Calu3 (cell line): ENCODE results near the gene PRDX3. TPM values are rescaled to one million over a fixed set of nuclear protein-coding genes. Genes with fewer than 3 reads are reported as not detected.
"Not testable (repeated sequence)": the region's sequence is repeated elsewhere in the genome, so short reads cannot be mapped to it uniquely, and the experiment has no call there.

Experiments used
- BruUV-seq: library from RNA; stranded (reverse); fragments of 400-500 nt; replicated peaks from 2 replicates; lab custom pipeline; 2021; lab: Mats Ljungman, UMichigan
- CTCF ChIA-PET: fragments of 300-600 bp; sonication (Branson Sonifier 250); formaldehyde crosslinking; loops from one replicate; lab custom pipeline; 2022; ENCODE audit warnings: antibody characterized with exemption; lab: Charles Lee
- DNase-seq: peaks from one replicate; pipeline ENCODE4 v3.0.0; 2022
- H3K27ac Mint-ChIP-seq: one replicate; pipeline ENCODE4 v1.8.0; 2022; ENCODE audit warnings: mixed read lengths; ENCODE audit not compliant: unreplicated experiment
- H3K27me3 Mint-ChIP-seq: one replicate; pipeline ENCODE4 v1.8.0; 2022; ENCODE audit warnings: mixed read lengths; ENCODE audit not compliant: unreplicated experiment
- H3K36me3 Mint-ChIP-seq: one replicate; pipeline ENCODE4 v1.8.0; 2022; ENCODE audit warnings: mild to moderate bottlenecking, moderate library complexity, mixed read lengths; ENCODE audit not compliant: insufficient read depth, unreplicated experiment
- H3K4me1 Mint-ChIP-seq: one replicate; pipeline ENCODE4 v1.8.0; 2022; ENCODE audit warnings: mild to moderate bottlenecking, low read depth, mixed read lengths; ENCODE audit not compliant: unreplicated experiment
- H3K4me3 Mint-ChIP-seq: one replicate; pipeline ENCODE4 v1.8.0; 2022; ENCODE audit warnings: mild to moderate bottlenecking, low read depth, moderate library complexity, mixed read lengths; ENCODE audit not compliant: unreplicated experiment
- H3K9me3 Mint-ChIP-seq: one replicate; pipeline ENCODE4 v1.8.0; 2022; ENCODE audit warnings: low read depth, mixed read lengths; ENCODE audit not compliant: unreplicated experiment
- CTCF ChIP-seq: fragments of 200-600 bp; IDR thresholded peaks from one replicate; pipeline ENCODE4 v1.8.0; 2022; ENCODE audit warnings: antibody characterized with exemption; ENCODE audit not compliant: unreplicated experiment
- intact Hi-C: fragments of 100-400 bp; cut with micrococcal nuclease; formaldehyde crosslinking; loops from one replicate; pipeline ENCODE4 v1.10.0; 2022; ENCODE audit not compliant: unreplicated experiment
- total RNA-seq: library from RNA; stranded (reverse); gene quantifications from 2 replicates; pipeline ENCODE4 v1.2.3, GENCODE V29; 2022

PRDX3 gene
- total RNA-seq, 1 experiment from 2014 or later, result 114 TPM

DNA sequence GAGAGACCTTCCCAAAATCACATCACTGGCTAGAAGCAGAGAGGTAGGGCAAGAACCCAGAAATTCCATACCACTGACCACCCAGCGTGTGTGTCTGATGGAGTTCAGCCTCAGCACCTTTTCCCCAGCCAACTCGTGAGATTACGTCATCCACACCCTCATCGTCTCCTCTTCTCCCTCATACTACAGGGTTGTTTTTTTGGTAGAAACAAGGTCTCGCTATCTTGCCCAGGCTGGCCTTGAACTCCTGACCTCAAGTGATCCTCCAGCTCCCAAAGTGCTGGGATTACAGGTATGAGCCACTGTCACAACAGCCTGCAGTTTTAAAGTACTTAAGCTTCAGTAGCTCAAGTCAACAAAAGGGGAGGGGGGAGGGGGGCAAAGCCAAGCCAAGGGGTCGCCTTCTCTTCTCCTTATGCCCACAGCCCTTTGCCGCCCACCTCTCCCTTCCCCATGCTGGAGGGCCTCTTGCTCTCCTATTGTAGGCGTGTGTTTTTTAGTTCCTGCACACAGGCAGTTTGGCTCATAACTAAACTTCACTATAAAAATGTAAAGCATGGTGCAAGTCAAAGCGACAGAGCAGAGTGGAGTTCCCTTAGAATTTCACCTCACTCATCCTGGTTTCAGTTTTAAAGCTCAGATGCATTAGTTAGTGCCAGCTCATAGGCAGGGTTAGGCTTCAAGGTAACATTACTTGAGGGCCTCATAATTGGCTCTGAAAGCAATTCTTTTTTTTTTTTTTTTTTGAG is 5.2 kb upstream of the PRDX3 start:
- H3K4me1 Mint-ChIP-seq, result no peaks in the 10 kb centered on the region
- no peak for TF ChIP-seq CTCF
- H3K27me3 Mint-ChIP-seq, result no peaks in the 10 kb centered on the region
- no peaks in the 10 kb centered on the region for H3K9me3 Mint-ChIP-seq
- H3K4me3 Mint-ChIP-seq, result no peak overlapping the region
- no peak overlapping the region for H3K27ac Mint-ChIP-seq
- BruUV-seq, result no TSS peak
- CTCF ChIA-PET, result interaction anchor here (0.6 to 0.8 kb wide), 3 partner anchors 23 to 367 kb away, joined by 3 to 4 read pairs (median 4); partner anchors contain the start of gene GRK5
- no peak for DNase-seq
- intact Hi-C loops, result no loop called here
- H3K36me3 Mint-ChIP-seq, result peaks cover 3% of the 10 kb centered on the region

DNA sequence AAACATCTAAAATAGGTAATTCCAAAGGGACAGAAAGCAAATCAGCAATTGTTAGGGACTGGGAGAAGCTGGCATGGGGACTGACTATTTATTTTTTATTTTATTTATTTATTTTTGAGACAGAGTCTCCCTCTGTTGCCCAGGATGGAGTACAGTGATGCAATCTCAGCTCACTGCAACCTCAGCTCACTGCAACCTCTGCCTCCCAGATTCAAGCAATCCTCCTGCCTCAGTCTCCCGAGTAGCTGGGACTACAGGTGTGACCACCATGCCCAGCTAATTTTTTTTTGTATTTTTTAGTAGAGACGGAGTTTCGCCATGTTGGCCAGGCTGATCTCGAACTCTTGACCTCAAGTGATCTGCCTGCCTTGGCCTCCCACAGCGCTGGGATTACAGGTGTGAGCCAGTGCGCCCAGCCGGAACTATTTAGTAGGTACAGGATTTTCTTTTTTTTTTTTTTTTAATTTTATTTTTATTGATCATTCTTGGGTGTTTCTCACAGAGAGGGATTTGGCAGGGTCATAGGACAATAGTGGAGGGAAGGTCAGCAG is 2.3 kb upstream of the PRDX3 start:
- H3K36me3 Mint-ChIP-seq, result peaks cover 15% of the 10 kb centered on the region
- H3K4me3 Mint-ChIP-seq, H3K9me3 Mint-ChIP-seq, intact Hi-C loops, H3K27ac Mint-ChIP-seq, H3K27me3 Mint-ChIP-seq, H3K4me1 Mint-ChIP-seq, DNase-seq: not testable (repeated sequence)
- CTCF ChIA-PET, result interaction anchor here (0.6 to 0.8 kb wide), 3 partner anchors 18 to 269 kb away, joined by 3 to 4 read pairs (median 3); no protein-coding TSS in a partner anchor
- TSS peak; percentile 5 for BruUV-seq

DNA sequence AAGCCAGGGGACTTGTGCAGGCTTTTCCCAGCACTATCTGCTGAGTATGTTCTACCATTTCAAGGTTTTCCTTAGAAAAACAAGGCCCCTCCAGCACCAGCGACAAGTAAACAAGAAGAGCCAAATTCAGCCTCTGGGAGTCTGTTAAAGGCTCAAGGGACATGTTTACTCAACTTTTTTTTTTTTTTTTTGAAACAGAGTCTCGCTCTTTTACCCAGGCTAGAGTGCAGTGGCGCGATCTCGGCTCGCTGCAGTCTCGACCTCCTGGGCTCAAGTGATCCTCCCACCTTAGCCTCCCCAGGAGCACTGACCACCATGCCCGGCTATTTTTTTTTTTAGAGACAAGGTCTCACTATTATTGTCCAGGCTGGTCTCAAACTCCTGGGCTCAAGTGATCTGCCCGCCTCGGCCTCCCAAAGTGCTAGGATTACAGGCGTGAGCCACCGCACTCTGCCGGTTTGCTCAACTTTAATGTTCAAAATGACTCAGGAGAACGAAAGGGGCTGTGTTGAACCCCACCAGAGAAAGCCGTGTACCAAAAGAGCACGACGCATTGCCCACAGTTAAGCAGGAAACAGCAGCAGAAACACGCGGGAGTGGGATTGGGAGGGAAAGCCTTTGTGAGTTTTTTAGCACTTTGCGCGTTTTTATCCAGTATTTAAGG is 772 bp downstream of the PRDX3 start:
- intact Hi-C loops, result no loop called here
- Mint-ChIP-seq H3K27me3 (no peaks in the 10 kb centered on the region), H3K4me1 (peaks cover 8% of the 10 kb centered on the region), H3K4me3 (peak overlapping the region; percentile 94), H3K27ac (peak overlapping the region; percentile 89), H3K9me3 (no peaks in the 10 kb centered on the region), H3K36me3 (peaks cover 15% of the 10 kb centered on the region)
- BruUV-seq, result no TSS peak
- TF ChIP-seq CTCF, result no peak
- DNase-seq, result no peak
- CTCF ChIA-PET, result no interaction called here

DNA sequence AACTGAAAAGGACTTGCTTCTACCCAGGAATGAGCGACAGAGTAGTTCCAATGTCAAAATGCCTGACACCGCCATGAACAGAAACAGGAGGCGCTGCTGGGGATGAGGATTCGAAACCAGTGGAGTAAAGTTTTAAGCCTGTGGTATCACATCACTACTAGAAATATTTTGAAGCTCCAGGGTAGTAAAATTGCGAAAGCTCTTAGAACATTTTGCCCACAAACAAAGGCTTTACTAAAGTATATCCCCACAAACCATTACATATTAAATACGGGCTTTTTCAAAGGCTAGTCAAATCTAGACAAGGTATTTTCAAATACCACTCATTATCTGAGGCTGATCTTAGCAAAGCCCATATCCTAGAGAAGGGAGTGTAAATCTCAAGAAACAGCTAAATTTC is 2.4 kb downstream of the PRDX3 start:
- Mint-ChIP-seq H3K4me1 (peaks cover 8% of the 10 kb centered on the region), H3K27me3 (no peaks in the 10 kb centered on the region), H3K9me3 (no peaks in the 10 kb centered on the region), H3K27ac (no peak overlapping the region), H3K36me3 (peaks cover 17% of the 10 kb centered on the region), H3K4me3 (no peak overlapping the region)
- no peak for TF ChIP-seq CTCF
- intact Hi-C loops, result no loop called here
- CTCF ChIA-PET, result no interaction called here
- TSS peak; percentile 11 for BruUV-seq
- DNase-seq, result no peak
